AG09309 (cell line): ENCODE data around the gene NEGR1.

Experiments
- DNase-seq: peaks from one replicate; pipeline ENCODE4 v3.0.0-alpha.2; 2010; ENCODE audit warnings: low read depth
- H3K4me3 ChIP-seq: 2 replicates; pipeline ENCODE4 v1.5.1; 2011; ENCODE audit warnings: mild to moderate bottlenecking, low read depth, low read length, moderate library complexity; ENCODE audit not compliant: control insufficient read depth
- CTCF ChIP-seq: IDR thresholded peaks from 2 replicates; pipeline ENCODE4 v1.5.1; 2011; ENCODE audit warnings: mild to moderate bottlenecking, low read depth, low read length, inconsistent platforms; ENCODE audit not compliant: insufficient read depth, control insufficient read depth; ENCODE audit errors: missing control alignments

Gene NEGR1

GRCh38 chr1:71919811-71920509, 362.4 kb downstream of the NEGR1 start:
- TF ChIP-seq CTCF: no peak
- no peak for DNase-seq
- H3K4me3 ChIP-seq: no peak overlapping the region

- no peak overlapping the region for H3K4me3 ChIP-seq
- no peak for DNase-seq
- no peak for TF ChIP-seq CTCF
Measured at GRCh38 chr1:71918630-71919029, 363.7 kb downstream of the NEGR1 start.

- TF ChIP-seq CTCF: no peak
- no peak overlapping the region for H3K4me3 ChIP-seq
- no peak for DNase-seq
Measured at GRCh38 chr1:71916894-71917293, 365.4 kb downstream of the NEGR1 start.

GRCh38 chr1:71914626-71915025, 367.7 kb downstream of the NEGR1 start:
- TF ChIP-seq CTCF: no peak
- H3K4me3 ChIP-seq: no peak overlapping the region
- no peak for DNase-seq

GRCh38 chr1:71908871-71909390, 373.4 kb downstream of the NEGR1 start:
- DNase-seq: no peak
- H3K4me3 ChIP-seq: no peak overlapping the region
- no peak for TF ChIP-seq CTCF

- no peak overlapping the region for H3K4me3 ChIP-seq
- no peak for DNase-seq
Measured at GRCh38 chr1:71908303-71908702, 374.0 kb downstream of the NEGR1 start.

More at GRCh38 chr1:71908303-71908702, 374.0 kb downstream of the NEGR1 start:
- TF ChIP-seq CTCF: no peak
